Spleen (tissue), 11 donors: Measurements from ENCODE around the gene RSAD2. TPM values are rescaled to one million over a fixed set of nuclear protein-coding genes. Genes with fewer than 3 reads are reported as not detected.

ENCODE experiments used
- DNase-seq: peaks from one replicate; pipeline ENCODE4 v3.0.0-alpha.2; 2020
- H3K27ac ChIP-seq, 8 donors: fragments of 200-600 bp; sonication (generic) in 7 of 8; 1 replicate in 4 of 8; 2 replicates in 4 of 8; pipeline versions ENCODE4 v1.5.0 to v1.8.0; 2016 to 2021; ENCODE audit warnings: inconsistent platforms in 4 of 8, mild to moderate bottlenecking in 4 of 8, moderate library complexity in 1 of 8
- H3K27me3 ChIP-seq, 7 donors: fragments of 200-600 bp; sonication (generic) in 6 of 7; replicated peaks in 1 of 7; 1 replicate in 4 of 7; 2 replicates in 3 of 7; pipeline versions ENCODE4 v1.5.0 to v1.8.0; 2016 to 2021; ENCODE audit warnings: inconsistent platforms in 3 of 7, mild to moderate bottlenecking in 1 of 7
- H3K36me3 ChIP-seq, 6 donors: fragments of 200-600 bp; sonication (generic) in 5 of 6; 1 replicate in 4 of 6; 2 replicates in 2 of 6; pipeline versions ENCODE4 v1.5.0 to v1.8.0; 2016 to 2021; ENCODE audit warnings: inconsistent platforms in 2 of 6
- H3K4me1 ChIP-seq, 6 donors: fragments of 200-600 bp; sonication (generic) in 5 of 6; 1 replicate in 3 of 6; 2 replicates in 3 of 6; pipeline versions ENCODE4 v1.5.0 to v1.8.0; 2016 to 2021; ENCODE audit warnings: inconsistent platforms in 3 of 6
- H3K4me3 ChIP-seq, 8 donors: fragments of 200-600 bp; sonication (generic) in 7 of 8; 1 replicate in 4 of 8; 2 replicates in 4 of 8; pipeline versions ENCODE4 v1.5.0 to v1.8.0; 2016 to 2021; ENCODE audit warnings: inconsistent platforms in 4 of 8, mild to moderate bottlenecking in 4 of 8, moderate library complexity in 2 of 8
- H3K9me3 ChIP-seq, 8 donors: fragments of 200-600 bp; sonication (generic) in 7 of 8; 1 replicate in 4 of 8; 2 replicates in 4 of 8; pipeline versions ENCODE4 v1.5.0 to v1.8.0; 2016 to 2021; ENCODE audit warnings: inconsistent platforms in 4 of 8
- CTCF ChIP-seq, 11 experiments: fragments of 200-600 bp in 7 of 11; fragments of 450-650 bp in 4 of 11; sonication (generic) in 4 of 11; IDR thresholded peaks in 8 of 11; conservative IDR thresholded peaks in 3 of 11; 1 replicate in 7 of 11; 2 replicates in 4 of 11; pipeline versions ENCODE4 v1.4.0 to v1.8.0; 2016 to 2021; ENCODE audit warnings: antibody characterized with exemption in 11 of 11, inconsistent platforms in 4 of 11, mild to moderate bottlenecking in 1 of 11
- POLR2A ChIP-seq, 3 donors: fragments of 450-650 bp; IDR thresholded peaks; one replicate each; pipeline ENCODE4 v1.5.1; 2017; ENCODE audit warnings: antibody characterized with exemption in 3 of 3, mild to moderate bottlenecking in 1 of 3
- POLR2AphosphoS5 ChIP-seq, 3 donors: sonication (generic); formaldehyde crosslinking; IDR thresholded peaks; one replicate each; pipeline ENCODE4 v1.5.1; 2017; ENCODE audit warnings: antibody characterized with exemption in 3 of 3
- WGBS, 5 donors: extraction: QIAGEN DNeasy Blood & Tissue Kit in 3 of 5; methylation state at CpG; one replicate each; pipeline versions ENCODE4 v1.1.5 to v1.1.7; 2013 to 2018; 5-methylcytosine and 5-hydroxymethylcytosine counted together
- intact Hi-C: fragments of 100-400 bp; cut with DNase I; formaldehyde crosslinking; loops from one replicate; pipeline ENCODE4 v1.15.0; 2023; ENCODE audit warnings: low total_unique reads
- polyA plus RNA-seq, 3 donors: library from polyadenylated mRNA; stranded (reverse); fragments of 200-250 nt; gene quantifications; one replicate each; pipeline ENCODE4 v1.2.1, GENCODE V29; 2013
- total RNA-seq, 7 donors: library from RNA; depleted of rRNA in 3 of 7; stranded (reverse); fragments of >200 nt in 3 of 7; fragmentation: NEBNext Ultra II Directional in 4 of 7; extraction: Animal tissue kit (Norgen Biotek cat#: 25700) in 4 of 7; gene quantifications; one replicate each; pipeline versions ENCODE4 v1.1.0 to v1.2.1, GENCODE V29; 2016 to 2021
- donor health status: healthy with polysubstance abuse.
- donor health status: DM: no; HTN: no; CAD: no; lungs with moderate emphysema.
- donor health status: DM: no; HTN: no; CAD: no.
- donor health status: Bipolar disorder and iron deficiency.
- donor health status: healthy.
- donor health status: DM: no; HTN: no; CAD: no.
- donor health status: DM: yes; HTN: yes; CAD: no.

Gene RSAD2
- total and polyA plus RNA-seq, 10 donors = 2.1 to 18.6 (median 9.0) TPM

GRCh38 chr2:6924924-6925409 lies 47.4 kb downstream of the RSAD2 start:
- DNase-seq = no peak
- TF ChIP-seq POLR2AphosphoS5 (IDR thresholded peaks at IDR 0.05) (peak in 2 of 3 donors; percentile 77 to 86), CTCF (IDR thresholded peaks at IDR 0.05 in 8 of 11, conservative IDR thresholded peaks at IDR 0.05 in 3 of 11) (no peak)
- WGBS, 5 donors = 38 to 64% (median 50%) methylated on average over 6 to 7 of the region's 7 CpGs
- Histone ChIP-seq H3K9me3 (no peaks in the 10 kb centered on the region), H3K27me3 (no peaks in the 10 kb centered on the region), H3K36me3 (peaks cover 0 to 15% (median 3%) of the 10 kb centered on the region in 6 donors), H3K4me3 (peak overlapping the region in 1 of 8 donors; percentile 5), H3K27ac (peak overlapping the region in 7 of 8 donors; percentile 31 to 94 (median 75)), H3K4me1 (peaks cover 41 to 100% (median 91%) of the 10 kb centered on the region in 6 donors)
- intact Hi-C loops = loop anchor here (5.0 kb wide), 1 partner anchor 102 kb away; no protein-coding TSS in a partner anchor

GRCh38 chr2:6926071-6926732 lies 48.6 kb downstream of the RSAD2 start:
- intact Hi-C loops = no loop called here
- H3K9me3 ChIP-seq = no peaks in the 10 kb centered on the region
- H3K27me3 ChIP-seq = no peaks in the 10 kb centered on the region
- peaks cover 38 to 100% (median 89%) of the 10 kb centered on the region in 6 donors for H3K4me1 ChIP-seq
- peak overlapping the region; percentile 23 to 94 (median 73) for H3K27ac ChIP-seq
- no peak for TF ChIP-seq POLR2A (IDR thresholded peaks at IDR 0.05)
- TF ChIP-seq CTCF (IDR thresholded peaks at IDR 0.05 in 8 of 11, conservative IDR thresholded peaks at IDR 0.05 in 3 of 11) = no peak
- TF ChIP-seq POLR2AphosphoS5 (IDR thresholded peaks at IDR 0.05) = no peak
- H3K4me3 ChIP-seq = peak overlapping the region in 2 of 8 donors; percentile 16 to 39
- DNase-seq = no peak
- peaks cover 0 to 15% (median 3%) of the 10 kb centered on the region in 6 donors for H3K36me3 ChIP-seq
- WGBS, 5 donors = 76 to 81% (median 79%) methylated on average over 12 to 14 of the region's 14 CpGs

GRCh38 chr2:6927186-6927585 lies 49.6 kb downstream of the RSAD2 start:
- H3K4me1 ChIP-seq = peaks cover 32 to 100% (median 84%) of the 10 kb centered on the region in 6 donors
- H3K9me3 ChIP-seq = peaks cover 0 to 5% (median 0%) of the 10 kb centered on the region in 8 donors
- DNase-seq = no peak
- 46 to 67% (median 59%) methylated on average over 3 of the region's 3 CpGs for WGBS, 5 donors
- no peaks in the 10 kb centered on the region for H3K27me3 ChIP-seq
- H3K4me3 ChIP-seq = peak overlapping the region in 2 of 8 donors; percentile 16 to 39
- intact Hi-C loops = no loop called here
- H3K36me3 ChIP-seq = peaks cover 0 to 15% (median 3%) of the 10 kb centered on the region in 6 donors
- TF ChIP-seq POLR2AphosphoS5 (IDR thresholded peaks at IDR 0.05) (peak in 2 of 3 donors; percentile 79 to 86), POLR2A (IDR thresholded peaks at IDR 0.05) (no peak)
- peak overlapping the region in 7 of 8 donors; percentile 15 to 94 (median 75) for H3K27ac ChIP-seq

- Histone ChIP-seq H3K27ac (peak overlapping the region in 7 of 8 donors; percentile 15 to 94 (median 75)), H3K9me3 (peaks cover 0 to 6% (median 0%) of the 10 kb centered on the region in 8 donors), H3K27me3 (no peaks in the 10 kb centered on the region), H3K4me1 (peaks cover 32 to 94% (median 81%) of the 10 kb centered on the region in 6 donors), H3K36me3 (peaks cover 0 to 15% (median 3%) of the 10 kb centered on the region in 6 donors), H3K4me3 (no peak overlapping the region)
- 87 to 97% (median 92%) methylated on average over 3 of the region's 3 CpGs for WGBS, 5 donors
- no peak for DNase-seq
- no peak for TF ChIP-seq POLR2A (IDR thresholded peaks at IDR 0.05)
- no peak for TF ChIP-seq CTCF (IDR thresholded peaks at IDR 0.05 in 8 of 11, conservative IDR thresholded peaks at IDR 0.05 in 3 of 11)
- TF ChIP-seq POLR2AphosphoS5 (IDR thresholded peaks at IDR 0.05) = no peak
- intact Hi-C loops = no loop called here
Measured at GRCh38 chr2:6927753-6928152, 50.2 kb downstream of the RSAD2 start.
